HepG2 (cell line): ENCODE measurements around the gene HCFC1R1. TPM values are rescaled to one million over a fixed set of nuclear protein-coding genes. Genes with fewer than 3 reads are reported as not detected.

ENCODE experiments used
- ATAC-seq: fragments of 200-7000 bp; cut with Tn5 transposase; 3 replicates; pipeline ENCODE4 v1.9.1; 2020; ENCODE audit warnings: mild to moderate bottlenecking, moderate library complexity
- BruUV-seq: library from RNA; stranded (reverse); fragments of 400-500 nt; replicated peaks from 2 replicates; lab custom pipeline; 2021; lab: Mats Ljungman, UMichigan
- CTCF ChIA-PET: fragments of 300-600 bp; formaldehyde crosslinking; extraction: SDS; loops from one replicate; lab custom pipeline; 2021; ENCODE audit warnings: low total read pairs, inconsistent platforms, low intra/inter-chr PET ratio; lab: Yijun Ruan, JAX
- POLR2A ChIA-PET: fragments of 350-600 bp; sonication (Branson Sonifier 250); formaldehyde crosslinking; loops from one replicate; lab custom pipeline; 2020; ENCODE audit warnings: antibody characterized with exemption, inconsistent platforms; lab: Yijun Ruan, JAX
- DNase-seq: peaks from one replicate; pipeline ENCODE4 v3.0.0-alpha.2; 2015; ENCODE audit warnings: low spot score
- FAIRE-seq: peaks from 3 replicates; lab custom pipeline; 2011; peaks lifted over from hg19 to GRCh38; lab: Jason Lieb, UNC
- H2AFZ ChIP-seq: one replicate; pipeline ENCODE4 v1.6.1; 2011; ENCODE audit warnings: low read length, inconsistent platforms
- H3K27ac ChIP-seq: fragments of 300-600 bp; 3 replicates; pipeline ENCODE4 v1.8.0; 2011; ENCODE audit warnings: mixed run types, mild to moderate bottlenecking, mixed read lengths, low read length, inconsistent platforms; ENCODE audit not compliant: insufficient read depth; ENCODE audit errors: extremely low read length
- H3K27me3 ChIP-seq, 2 experiments: fragments of 200-600 bp in 1 of 2; 2 replicates in 1 of 2; 3 replicates in 1 of 2; pipeline versions ENCODE4 v1.6.0 to v1.8.0; 2011; ENCODE audit warnings: low read length in 2 of 2, mild to moderate bottlenecking in 2 of 2, moderate library complexity in 2 of 2, inconsistent platforms in 1 of 2; ENCODE audit not compliant: insufficient read depth in 2 of 2, control insufficient read depth in 1 of 2
- H3K36me3 ChIP-seq, 2 experiments: fragments of 200-600 bp in 1 of 2; replicated peaks in 1 of 2; 2 replicates in 1 of 2; 3 replicates in 1 of 2; pipeline versions ENCODE4 v1.5.1 to v1.8.0; 2011; ENCODE audit warnings: low read length in 2 of 2, inconsistent platforms in 1 of 2; ENCODE audit not compliant: insufficient read depth in 2 of 2, control insufficient read depth in 1 of 2
- H3K4me1 ChIP-seq: 2 replicates; pipeline ENCODE4 v1.5.1; 2012; ENCODE audit warnings: low read length, inconsistent platforms; ENCODE audit not compliant: insufficient read depth
- H3K4me2 ChIP-seq: 2 replicates; pipeline ENCODE4 v1.6.0; 2011; ENCODE audit warnings: low read depth, low read length, inconsistent platforms
- H3K4me3 ChIP-seq, 3 experiments: fragments of 200-600 bp in 1 of 3; sonication (generic), shearing (Covaris generic) in 1 of 3; replicated peaks in 1 of 3; 2 replicates each; pipeline ENCODE4 v1.5.1; 2011 to 2016; ENCODE audit warnings: low read length in 3 of 3, inconsistent platforms in 2 of 3, low read depth in 2 of 3, mild to moderate bottlenecking in 2 of 3, control low read depth in 1 of 3, mixed read lengths in 1 of 3; ENCODE audit not compliant: insufficient read depth in 1 of 3
- H3K79me2 ChIP-seq: one replicate; pipeline ENCODE4 v1.6.1; 2011; ENCODE audit warnings: low read length, inconsistent platforms; ENCODE audit not compliant: insufficient read depth
- H3K9ac ChIP-seq: 2 replicates; pipeline ENCODE4 v1.6.0; 2011; ENCODE audit warnings: mild to moderate bottlenecking, low read depth, low read length, inconsistent platforms; ENCODE audit not compliant: insufficient read depth
- H3K9me3 ChIP-seq: 2 replicates; pipeline ENCODE4 v1.5.1; 2012; ENCODE audit warnings: mild to moderate bottlenecking, low read length
- H4K20me1 ChIP-seq: 2 replicates; pipeline ENCODE4 v1.6.0; 2011; ENCODE audit warnings: inconsistent platforms, mild to moderate bottlenecking, low read length, moderate library complexity; ENCODE audit not compliant: insufficient read depth
- CTCF ChIP-seq: sonication (generic); formaldehyde crosslinking; IDR thresholded peaks from 2 replicates; pipeline ENCODE4 v1.5.0; 2020; ENCODE audit warnings: mild to moderate bottlenecking, missing genetic modification reagents, moderate library complexity
- HMGXB3 ChIP-seq: sonication (generic); formaldehyde crosslinking; IDR thresholded peaks from 2 replicates; pipeline ENCODE4 v1.4.0; 2020; ENCODE audit warnings: missing genetic modification reagents, borderline replicate concordance
- ZNF768 ChIP-seq: sonication (generic); formaldehyde crosslinking; IDR thresholded peaks from 2 replicates; pipeline ENCODE4 v1.4.0; 2020; ENCODE audit warnings: missing genetic modification reagents
- ZNF879 ChIP-seq: sonication (generic); formaldehyde crosslinking; IDR thresholded peaks from 2 replicates; pipeline ENCODE4 v1.8.1; 2023; ENCODE audit warnings: missing genetic modification reagents
- WGBS: methylation state at CpG from one replicate; pipeline ENCODE4 v1.1.6; 2017; ENCODE audit warnings: low lambda C conversion rate; 5-methylcytosine and 5-hydroxymethylcytosine counted together
- in situ Hi-C: cut with HindIII; loops from 2 replicates; pipeline ENCODE4 v1.10.0; 2017; ENCODE audit warnings: low pct_unique_long_range_greater_than_20kb; ENCODE audit not compliant: extremely low pct_ligation_motif_present
- intact Hi-C: fragments of 100-400 bp; cut with micrococcal nuclease; formaldehyde crosslinking; loops from one replicate; pipeline ENCODE4 v1.10.0; 2022; ENCODE audit not compliant: unreplicated experiment
- polyA plus RNA-seq, 8 experiments: library from polyadenylated mRNA; depleted of rRNA in 3 of 8; stranded (reverse) in 7 of 8; unstranded in 1 of 8; fragments of >200 nt; fragmentation: Illumina TruSeq in 4 of 8; extraction: Trizol in 4 of 8; gene quantifications; 2 replicates each; pipeline versions ENCODE4 v1.2.1 to v1.2.3, GENCODE V29; 2011 to 2016; ENCODE audit warnings: low read depth in 4 of 8, missing spikeins in 1 of 8, mixed read lengths in 1 of 8; ENCODE audit not compliant: insufficient read depth in 1 of 8
- total RNA-seq, 5 experiments: library from RNA; depleted of rRNA; stranded (reverse); fragments of >200 nt; fragmentation: Illumina TruSeq; extraction: Trizol; gene quantifications; 2 replicates each; pipeline ENCODE4 v1.2.3, GENCODE V29; 2016; ENCODE audit warnings: low read depth in 1 of 5

The HCFC1R1 gene
- total and polyA plus RNA-seq, 2 of the 13 experiments (the other 11 are each of a cell fraction or from before 2014, with no cell fraction given), result 13.8 to 16.1 TPM

GRCh38 chr16:3032624-3033023, 8.9 kb upstream of the HCFC1R1 start (continued):
- TF ChIP-seq HMGXB3 (CRISPR knock-in tag) (no peak), ZNF879 (CRISPR knock-in tag) (no peak)

GRCh38 chr16:3030222-3031212, 6.8 kb upstream of the HCFC1R1 start:
- Histone ChIP-seq H3K9ac (no peak overlapping the region), H3K79me2 (no peaks in the 10 kb centered on the region), H2AFZ (no peak overlapping the region), H3K36me3 (peaks cover 14% of the 10 kb centered on the region in 2 experiments; a peak in 4 of 5 replicates), H3K9me3 (no peaks in the 10 kb centered on the region), H4K20me1 (peaks cover 2% of the 10 kb centered on the region; the same call in 1 of the 2 replicates), H3K4me1 (peaks cover 25% of the 10 kb centered on the region), H3K4me2 (no peak overlapping the region), H3K4me3 (no peak overlapping the region; a peak in 1 of 6 replicates), H3K27me3 (peaks cover 12 to 64% of the 10 kb centered on the region in 2 experiments), H3K27ac (no peak overlapping the region)
- FAIRE-seq (no peak), DNase-seq (no peak), ATAC-seq (peak; percentile 6)
- POLR2A ChIA-PET, result interaction anchor here (0.9 to 18.8 kb wide), 4 partner anchors 9 to 57 kb away, joined by 3 to 750 read pairs (median 21); partner anchors contain the start of genes CLDN9, HCFC1R1, THOC6 and TNFRSF12A
- in situ Hi-C loops, result no loop called here
- WGBS, result 33% methylated on average over 18 of the region's 33 CpGs
- CTCF ChIA-PET, result interaction anchor here (1.4 kb wide), 1 partner anchor 29 kb away, joined by 5 read pairs; no protein-coding TSS in a partner anchor
- no TSS peak for BruUV-seq
- intact Hi-C loops, result no loop called here
- TF ChIP-seq CTCF (CRISPR knock-in tag), result 0 out of 2 replicates have a peak, but pooled peaks have one; percentile 1
- TF ChIP-seq ZNF768 (CRISPR knock-in tag), result no peak
